Muscle layer of colon (tissue), 2 donors: Measurements from ENCODE around the gene LSM14B.

Experiments used
- H3K27ac ChIP-seq: one replicate; pipeline ENCODE4 v1.7.0; 2013; ENCODE audit warnings: low read depth, mild to moderate bottlenecking, low read length, moderate library complexity
- H3K27me3 ChIP-seq, 2 donors: one replicate each; pipeline ENCODE4 v1.7.0; 2013; ENCODE audit warnings: low read length in 2 of 2, mild to moderate bottlenecking in 2 of 2; ENCODE audit not compliant: insufficient read depth in 2 of 2, control insufficient read depth in 1 of 2
- H3K36me3 ChIP-seq: one replicate; pipeline ENCODE4 v1.7.0; 2013; ENCODE audit warnings: mild to moderate bottlenecking, low read length; ENCODE audit not compliant: insufficient read depth
- H3K4me1 ChIP-seq: one replicate; pipeline ENCODE4 v1.7.0; 2013; ENCODE audit warnings: mild to moderate bottlenecking, low read length; ENCODE audit not compliant: insufficient read depth
- H3K4me3 ChIP-seq, 2 donors: one replicate each; pipeline ENCODE4 v1.7.0; 2013; ENCODE audit warnings: low read length in 2 of 2, low read depth in 1 of 2, mild to moderate bottlenecking in 1 of 2, moderate library complexity in 1 of 2
- H3K9ac ChIP-seq: one replicate; pipeline ENCODE4 v1.7.0; 2013; ENCODE audit warnings: low read length
- H3K9me3 ChIP-seq: one replicate; pipeline ENCODE4 v1.7.0; 2013; ENCODE audit warnings: mild to moderate bottlenecking, low read length
- donor health status: abdominal sarcoma.
- donor health status: Adenocarcinoma of cecum.

The LSM14B gene

DNA sequence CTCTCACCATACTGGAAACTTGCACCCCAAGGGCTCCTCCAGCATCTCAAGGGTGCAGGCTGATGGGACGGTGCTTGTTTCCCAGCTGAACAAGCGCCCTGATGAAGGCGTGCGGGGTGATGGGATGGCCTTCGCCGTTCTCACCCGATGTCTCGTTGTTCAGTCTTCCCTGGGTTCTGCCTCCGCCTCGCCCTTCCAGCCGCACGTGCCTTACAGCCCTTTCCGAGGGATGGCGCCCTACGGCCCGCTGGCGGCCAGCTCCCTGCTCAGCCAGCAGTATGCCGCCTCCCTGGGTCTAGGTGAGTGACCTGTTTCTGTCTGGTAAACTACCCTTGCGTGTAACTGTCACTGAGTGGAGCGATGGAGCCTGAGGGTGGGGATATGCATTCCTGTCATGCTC, 3.9 kb downstream of the LSM14B start:
- no peak overlapping the region for H3K9ac ChIP-seq
- no peaks in the 10 kb centered on the region for H3K9me3 ChIP-seq
- H3K27me3 ChIP-seq, result no peaks in the 10 kb centered on the region
- H3K27ac ChIP-seq, result no peak overlapping the region
- H3K4me1 ChIP-seq, result peaks cover 14% of the 10 kb centered on the region
- peaks cover 62% of the 10 kb centered on the region for H3K36me3 ChIP-seq
- no peak overlapping the region for H3K4me3 ChIP-seq

- Histone ChIP-seq H3K27me3 (no peaks in the 10 kb centered on the region), H3K9ac (no peak overlapping the region), H3K36me3 (peaks cover 79% of the 10 kb centered on the region), H3K4me3 (no peak overlapping the region), H3K27ac (no peak overlapping the region), H3K4me1 (peaks cover 14% of the 10 kb centered on the region), H3K9me3 (no peaks in the 10 kb centered on the region)
Measured at GRCh38 chr20:62127799-62128198, 5.5 kb downstream of the LSM14B start.

GRCh38 chr20:62128502-62128901, 6.2 kb downstream of the LSM14B start:
- H3K27ac ChIP-seq, result no peak overlapping the region
- H3K27me3 ChIP-seq, result no peaks in the 10 kb centered on the region
- no peak overlapping the region for H3K4me3 ChIP-seq
- no peaks in the 10 kb centered on the region for H3K9me3 ChIP-seq
- no peak overlapping the region for H3K9ac ChIP-seq
- peaks cover 86% of the 10 kb centered on the region for H3K36me3 ChIP-seq
- H3K4me1 ChIP-seq, result peaks cover 10% of the 10 kb centered on the region

DNA sequence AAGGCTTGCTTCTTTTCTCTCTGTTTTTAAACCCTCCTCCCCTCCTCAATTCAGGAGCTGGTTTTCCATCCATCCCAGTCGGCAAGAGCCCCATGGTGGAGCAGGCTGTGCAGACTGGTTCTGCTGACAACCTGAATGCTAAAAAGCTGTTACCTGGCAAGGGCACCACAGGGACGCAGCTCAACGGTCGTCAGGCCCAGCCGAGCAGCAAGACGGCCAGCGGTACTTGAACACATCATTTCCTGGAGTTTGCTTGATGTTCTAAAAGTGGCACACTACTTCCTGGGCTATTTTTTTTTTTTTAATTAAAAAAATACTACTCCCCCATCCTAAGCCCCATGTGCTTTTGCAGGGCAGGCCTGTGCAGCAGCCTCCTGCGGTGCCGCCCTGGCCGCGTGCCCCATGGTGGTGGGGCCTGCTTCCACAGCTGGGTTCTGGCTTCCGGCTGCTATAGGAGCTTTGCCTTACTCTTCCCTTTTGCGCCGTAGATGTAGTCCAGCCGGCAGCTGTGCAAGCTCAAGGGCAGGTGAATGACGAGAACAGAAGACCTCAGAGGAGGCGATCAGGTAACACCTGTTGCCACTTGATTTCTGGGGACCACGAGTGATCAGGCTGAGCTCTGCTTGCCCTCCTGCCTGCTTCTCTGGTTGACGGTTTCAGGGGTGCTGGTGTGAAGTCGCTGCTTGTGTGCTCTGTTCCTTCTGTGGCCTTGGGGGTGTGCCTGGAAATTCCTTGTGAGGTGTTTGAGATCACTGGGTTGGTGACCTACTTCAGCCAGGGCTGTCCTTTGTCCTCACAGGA, 7.7 kb downstream of the LSM14B start:
- no peak overlapping the region for H3K4me3 ChIP-seq
- no peaks in the 10 kb centered on the region for H3K4me1 ChIP-seq
- H3K9ac ChIP-seq, result no peak overlapping the region
- H3K9me3 ChIP-seq, result no peaks in the 10 kb centered on the region
- H3K36me3 ChIP-seq, result peaks cover 97% of the 10 kb centered on the region
- no peaks in the 10 kb centered on the region for H3K27me3 ChIP-seq
- no peak overlapping the region for H3K27ac ChIP-seq

DNA sequence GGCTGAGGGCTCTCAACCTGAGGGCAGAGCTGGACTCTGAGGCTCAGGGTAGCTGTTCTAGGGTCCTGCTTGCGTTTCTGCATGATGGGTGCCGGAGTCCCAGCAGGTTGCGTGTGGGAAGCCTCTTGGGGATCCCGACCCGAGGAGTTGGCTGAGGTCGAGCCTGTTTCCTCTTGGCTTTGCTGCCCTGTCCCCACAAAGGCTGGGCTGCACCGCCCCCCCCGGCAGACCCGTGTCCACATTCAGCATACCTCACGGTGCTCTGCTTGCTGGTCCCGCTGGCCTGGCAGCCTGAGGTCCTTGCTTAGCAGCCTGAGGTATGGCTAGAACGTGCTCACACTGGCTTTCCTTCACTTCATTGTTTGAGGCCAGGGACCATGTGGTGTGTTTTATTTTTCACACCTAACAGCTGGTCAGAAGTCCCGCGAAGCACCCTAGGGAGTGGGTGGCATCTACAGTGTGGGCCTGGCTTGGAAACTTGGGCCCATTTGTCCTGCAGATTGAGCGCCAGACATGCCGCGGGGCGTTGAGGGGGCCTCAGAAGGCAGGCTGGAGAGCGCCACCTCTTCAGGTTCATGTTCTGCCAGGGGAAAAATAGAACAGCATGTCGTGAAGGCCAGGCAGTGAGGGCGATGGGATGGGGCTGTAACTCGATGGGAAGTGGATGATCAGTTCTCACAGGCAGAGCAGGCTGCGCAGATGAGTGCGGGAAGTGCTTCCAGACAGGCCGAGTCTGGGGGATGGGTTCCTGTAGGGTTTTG, 9.5 kb downstream of the LSM14B start:
- no peak overlapping the region for H3K27ac ChIP-seq
- no peaks in the 10 kb centered on the region for H3K27me3 ChIP-seq

GRCh38 chr20:62132421-62132820, 10.1 kb downstream of the LSM14B start:
- no peak overlapping the region for H3K9ac ChIP-seq

More for the DNA sequence above, 9.5 kb downstream of the LSM14B start:
- Histone ChIP-seq H3K4me3 (no peak overlapping the region), H3K9ac (no peak overlapping the region), H3K36me3 (peaks cover 97% of the 10 kb centered on the region), H3K4me1 (no peaks in the 10 kb centered on the region), H3K9me3 (no peaks in the 10 kb centered on the region)

GRCh38 chr20:62133051-62133845, 11.0 kb downstream of the LSM14B start:
- Histone ChIP-seq H3K27ac (no peak overlapping the region), H3K27me3 (no peaks in the 10 kb centered on the region), H3K4me3 (no peak overlapping the region)

More at GRCh38 chr20:62132421-62132820, 10.1 kb downstream of the LSM14B start:
- Histone ChIP-seq H3K4me1 (no peaks in the 10 kb centered on the region), H3K9me3 (no peaks in the 10 kb centered on the region), H3K36me3 (peaks cover 95% of the 10 kb centered on the region), H3K4me3 (no peak overlapping the region), H3K27me3 (no peaks in the 10 kb centered on the region), H3K27ac (no peak overlapping the region)

DNA sequence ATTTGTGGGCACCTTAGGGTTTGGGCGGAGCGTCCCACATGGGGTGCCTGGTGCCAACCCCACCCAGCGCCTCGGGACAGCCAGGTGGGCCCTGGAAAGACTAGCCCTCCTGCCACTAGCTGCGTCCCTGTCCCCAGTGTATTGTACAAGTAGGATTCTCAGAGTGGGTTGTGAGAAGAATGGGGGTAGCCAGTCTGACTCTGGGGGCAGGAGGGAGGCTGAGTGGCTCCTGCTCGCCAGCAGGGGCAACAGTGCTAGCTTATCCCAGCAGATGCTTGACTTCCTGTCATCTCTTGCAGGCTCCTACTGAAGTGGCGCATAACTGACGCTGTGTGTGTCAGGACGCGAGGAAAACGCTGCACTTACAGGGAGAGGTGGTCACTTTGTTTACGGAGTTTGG, 11.6 kb downstream of the LSM14B start:
- Histone ChIP-seq H3K9ac (no peak overlapping the region), H3K27ac (no peak overlapping the region), H3K4me3 (no peak overlapping the region), H3K4me1 (no peaks in the 10 kb centered on the region), H3K36me3 (peaks cover 93% of the 10 kb centered on the region), H3K9me3 (no peaks in the 10 kb centered on the region), H3K27me3 (no peaks in the 10 kb centered on the region)

More at GRCh38 chr20:62133051-62133845, 11.0 kb downstream of the LSM14B start:
- peaks cover 95% of the 10 kb centered on the region for H3K36me3 ChIP-seq
- no peaks in the 10 kb centered on the region for H3K9me3 ChIP-seq
- H3K4me1 ChIP-seq, result no peaks in the 10 kb centered on the region
- H3K9ac ChIP-seq, result no peak overlapping the region

DNA sequence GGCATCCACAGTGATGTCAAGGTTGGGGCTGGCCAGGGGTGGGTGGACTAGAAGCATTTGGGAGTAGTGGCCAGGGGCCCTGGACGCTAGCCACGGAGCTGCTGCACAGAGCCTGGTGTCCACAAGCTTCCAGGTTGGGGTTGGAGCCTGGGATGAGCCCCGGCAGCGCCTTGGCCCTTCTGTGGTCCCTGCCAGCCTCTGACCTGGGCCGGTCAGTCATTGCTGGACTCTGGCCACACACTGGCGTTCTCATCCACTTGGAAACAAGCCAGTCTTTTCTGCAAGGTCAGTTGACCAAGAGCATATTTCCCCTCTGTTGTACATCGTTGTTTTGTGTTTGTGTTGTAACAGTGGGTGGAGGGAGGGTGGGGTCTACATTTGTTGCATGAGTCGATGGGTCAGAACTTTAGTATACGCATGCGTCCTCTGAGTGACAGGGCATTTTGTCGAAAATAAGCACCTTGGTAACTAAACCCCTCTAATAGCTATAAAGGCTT, 12.5 kb downstream of the LSM14B start:
- Histone ChIP-seq H3K27me3 (no peaks in the 10 kb centered on the region), H3K9ac (no peak overlapping the region), H3K27ac (no peak overlapping the region), H3K4me3 (no peak overlapping the region), H3K4me1 (no peaks in the 10 kb centered on the region), H3K36me3 (peaks cover 93% of the 10 kb centered on the region), H3K9me3 (no peaks in the 10 kb centered on the region)

GRCh38 chr20:62135573-62136266, 13.4 kb downstream of the LSM14B start:
- Histone ChIP-seq H3K27me3 (no peaks in the 10 kb centered on the region), H3K27ac (no peak overlapping the region), H3K4me1 (peaks cover under 1% of the 10 kb centered on the region), H3K36me3 (peaks cover 90% of the 10 kb centered on the region), H3K9ac (no peak overlapping the region), H3K9me3 (no peaks in the 10 kb centered on the region), H3K4me3 (no peak overlapping the region)
